HepG2 (cell line): ENCODE results near the gene DYNC2LI1. TPM values are rescaled to one million over a fixed set of nuclear protein-coding genes. Genes with fewer than 3 reads are reported as not detected.

Experiments
- CBX2 ChIP-seq, 2 experiments: fragments of 200-600 bp in 1 of 2; sonication (generic); formaldehyde crosslinking in 1 of 2; IDR thresholded peaks; 2 replicates each; pipeline versions ENCODE4 v1.7.0 to v1.8.1; 2018 to 2022; ENCODE audit warnings: low read depth in 2 of 2, low read length in 1 of 2, mild to moderate bottlenecking in 1 of 2, missing genetic modification reagents in 1 of 2
- HCFC1 ChIP-seq: fragments of 150-350 bp; IDR thresholded peaks from 2 replicates; pipeline ENCODE4 v1.6.1; 2014; ENCODE audit warnings: low read depth, low read length
- KDM2A ChIP-seq: sonication (generic); formaldehyde crosslinking; IDR thresholded peaks from 2 replicates; pipeline ENCODE4 v1.4.0; 2020; ENCODE audit warnings: low read depth, missing genetic modification reagents, borderline replicate concordance
- MATR3 ChIP-seq: sonication (generic); formaldehyde crosslinking; IDR thresholded peaks from 2 replicates; pipeline ENCODE4 v1.4.0; 2020; ENCODE audit warnings: missing genetic modification reagents
- MBNL3 ChIP-seq: fragments of 250-450 bp; sonication (Bioruptor Pico); conservative IDR thresholded peaks from 2 replicates; pipeline ENCODE4 v1.8.0; 2022; ENCODE audit warnings: mild to moderate bottlenecking, inconsistent platforms
- NFYB ChIP-seq: sonication (generic); formaldehyde crosslinking; IDR thresholded peaks from 2 replicates; pipeline ENCODE4 v1.4.0; 2020; ENCODE audit warnings: missing genetic modification reagents
- PHF20 ChIP-seq: sonication (generic); formaldehyde crosslinking; IDR thresholded peaks from 2 replicates; pipeline ENCODE4 v1.5.0; 2020; ENCODE audit warnings: mild to moderate bottlenecking, missing genetic modification reagents
- RNF2 ChIP-seq: fragments of 450-650 bp; conservative IDR thresholded peaks from 2 replicates; pipeline ENCODE4 v1.6.1; 2016; ENCODE audit warnings: low read depth
- STAG1 ChIP-seq: sonication (generic); formaldehyde crosslinking; IDR thresholded peaks from 2 replicates; pipeline ENCODE4 v1.4.0; 2020; ENCODE audit warnings: missing genetic modification reagents
- TIGD3 ChIP-seq: sonication (generic); formaldehyde crosslinking; IDR thresholded peaks from 2 replicates; pipeline ENCODE4 v1.5.1; 2020; ENCODE audit warnings: mild to moderate bottlenecking, missing genetic modification reagents, borderline replicate concordance
- TSC22D2 ChIP-seq: sonication (generic); formaldehyde crosslinking; IDR thresholded peaks from 2 replicates; pipeline ENCODE4 v1.5.1; 2020; ENCODE audit warnings: missing genetic modification reagents, mild to moderate bottlenecking, borderline replicate concordance
- ZBTB25 ChIP-seq: IDR thresholded peaks from 2 replicates; pipeline ENCODE4 v1.6.1; 2018; ENCODE audit warnings: missing genetic modification reagents
- ZNF275 ChIP-seq: sonication (generic); formaldehyde crosslinking; IDR thresholded peaks from 2 replicates; pipeline ENCODE4 v1.8.0; 2022; ENCODE audit warnings: missing genetic modification reagents, mild to moderate bottlenecking, inconsistent platforms, borderline replicate concordance
- ZNF441 ChIP-seq: sonication (generic); formaldehyde crosslinking; IDR thresholded peaks from 2 replicates; pipeline ENCODE4 v1.7.0; 2021; ENCODE audit warnings: missing genetic modification reagents, borderline replicate concordance
- ZNF788 ChIP-seq: sonication (generic); formaldehyde crosslinking; IDR thresholded peaks from 2 replicates; pipeline ENCODE4 v1.5.0; 2020; ENCODE audit warnings: mild to moderate bottlenecking, missing genetic modification reagents, borderline replicate concordance
- polyA plus RNA-seq, 8 experiments: library from polyadenylated mRNA; depleted of rRNA in 3 of 8; stranded (reverse) in 7 of 8; unstranded in 1 of 8; fragments of >200 nt; fragmentation: Illumina TruSeq in 4 of 8; extraction: Trizol in 4 of 8; gene quantifications; 2 replicates each; pipeline versions ENCODE4 v1.2.1 to v1.2.3, GENCODE V29; 2011 to 2016; ENCODE audit warnings: low read depth in 4 of 8, missing spikeins in 1 of 8, mixed read lengths in 1 of 8; ENCODE audit not compliant: insufficient read depth in 1 of 8
- total RNA-seq, 5 experiments: library from RNA; depleted of rRNA; stranded (reverse); fragments of >200 nt; fragmentation: Illumina TruSeq; extraction: Trizol; gene quantifications; 2 replicates each; pipeline ENCODE4 v1.2.3, GENCODE V29; 2016; ENCODE audit warnings: low read depth in 1 of 5
- TF ChIP-seq, protein P1 (sequence below): sonication (generic); formaldehyde crosslinking; IDR thresholded peaks from 2 replicates; pipeline ENCODE4 v1.5.0; 2020; ENCODE audit warnings: mild to moderate bottlenecking, missing genetic modification reagents

Gene DYNC2LI1
- total and polyA plus RNA-seq, 2 of the 13 experiments (the other 11 are each of a cell fraction or from before 2014, with no cell fraction given) = 16.9 to 23.2 TPM

DNA sequence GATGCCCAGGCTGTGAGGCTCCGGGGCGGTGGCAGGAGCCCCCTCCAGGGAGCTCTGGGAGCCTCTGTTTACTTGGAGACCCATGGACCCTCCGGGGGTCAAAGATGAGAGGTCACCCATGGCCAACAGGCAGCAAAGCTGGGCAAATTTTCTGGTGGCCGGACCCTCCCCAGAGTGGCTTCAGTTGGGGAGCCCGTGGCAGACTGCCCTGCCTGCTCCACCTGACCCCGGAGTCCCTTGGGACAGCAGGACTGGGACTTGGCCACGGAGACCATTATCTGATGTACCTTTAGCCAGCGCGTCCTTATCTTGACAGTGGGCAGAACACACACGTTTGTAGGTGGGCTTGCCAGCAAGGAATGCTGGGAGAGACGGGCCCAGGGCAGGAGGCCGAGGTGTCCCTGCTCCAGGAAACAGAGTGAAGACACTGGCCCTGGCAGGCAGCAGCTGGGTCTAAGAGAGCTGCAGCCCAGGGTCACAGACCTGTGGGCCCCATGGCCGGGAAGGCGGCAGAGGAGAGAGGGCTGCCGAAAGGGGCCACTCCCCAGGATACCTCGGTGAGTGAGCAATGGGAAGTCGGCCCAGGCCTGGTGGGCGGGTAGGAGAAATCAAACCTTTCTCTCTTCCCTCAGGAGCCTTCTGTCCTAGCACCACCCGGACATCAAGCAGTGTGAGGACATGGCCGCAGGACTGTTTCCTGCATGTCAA, 64.9 kb downstream of the DYNC2LI1 start, which contains the start of the genes ABCG5 and ABCG8 (continued):
- TF ChIP-seq KDM2A = peak; percentile 50; the same call in 1 of the 2 replicates
- no peak for TF ChIP-seq NFYB (CRISPR knock-in tag)
- TF ChIP-seq, protein P1, sequence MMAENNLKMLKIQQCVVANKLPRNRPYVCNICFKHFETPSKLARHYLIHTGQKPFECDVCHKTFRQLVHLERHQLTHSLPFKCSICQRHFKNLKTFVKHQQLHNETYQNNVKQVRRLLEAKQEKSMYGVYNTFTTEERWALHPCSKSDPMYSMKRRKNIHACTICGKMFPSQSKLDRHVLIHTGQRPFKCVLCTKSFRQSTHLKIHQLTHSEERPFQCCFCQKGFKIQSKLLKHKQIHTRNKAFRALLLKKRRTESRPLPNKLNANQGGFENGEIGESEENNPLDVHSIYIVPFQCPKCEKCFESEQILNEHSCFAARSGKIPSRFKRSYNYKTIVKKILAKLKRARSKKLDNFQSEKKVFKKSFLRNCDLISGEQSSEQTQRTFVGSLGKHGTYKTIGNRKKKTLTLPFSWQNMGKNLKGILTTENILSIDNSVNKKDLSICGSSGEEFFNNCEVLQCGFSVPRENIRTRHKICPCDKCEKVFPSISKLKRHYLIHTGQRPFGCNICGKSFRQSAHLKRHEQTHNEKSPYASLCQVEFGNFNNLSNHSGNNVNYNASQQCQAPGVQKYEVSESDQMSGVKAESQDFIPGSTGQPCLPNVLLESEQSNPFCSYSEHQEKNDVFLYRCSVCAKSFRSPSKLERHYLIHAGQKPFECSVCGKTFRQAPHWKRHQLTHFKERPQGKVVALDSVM = peak; percentile 74
- TF ChIP-seq CBX2 (IDR thresholded peaks at IDR 0.05; ENCODE audit: low read depth, low read length) = no peak
- TF ChIP-seq CBX2 (CRISPR knock-in tag; IDR thresholded peaks at IDR 0.05; ENCODE audit: low read depth) = no peak
- TF ChIP-seq PHF20 = peak; percentile 87
- TF ChIP-seq MBNL3 (CRISPR knock-in tag) = no peak
- TF ChIP-seq TSC22D2 = peak; percentile 76; the same call in 1 of the 2 replicates
- TF ChIP-seq ZNF275 (CRISPR knock-in tag) = 0 out of 2 replicates have a peak, but pooled peaks have one; percentile 83
- peak; percentile 21; the same call in 1 of the 2 replicates for TF ChIP-seq STAG1 (CRISPR knock-in tag)
- TF ChIP-seq ZBTB25 = peak; percentile 63; the same call in 1 of the 2 replicates
- TF ChIP-seq ZNF441 (CRISPR knock-in tag) = no peak
- 0 out of 2 replicates have a peak, but pooled peaks have one; percentile 69 for TF ChIP-seq ZNF788
- TF ChIP-seq MATR3 (CRISPR knock-in tag) = no peak
- no peak; the same call in 1 of the 2 replicates for TF ChIP-seq HCFC1
- TF ChIP-seq TIGD3 = peak; percentile 30; the same call in 1 of the 2 replicates
- no peak for TF ChIP-seq RNF2
